CD4-positive, alpha-beta T cell treated with Interleukin-6 for 4 hours (primary cell): ENCODE results near the gene ACVR1C.
"Not testable (repeated sequence)": the region's sequence is repeated elsewhere in the genome, so short reads cannot be mapped to it uniquely, and the experiment has no call there.

Experiments used
- DNase-seq: peaks from one replicate; pipeline ENCODE4 v3.0.0-alpha.2; 2020; ENCODE audit warnings: mixed read lengths

Gene ACVR1C

GRCh38 chr2:157572725-157573124 lies 55.9 kb downstream of the ACVR1C start:
- DNase-seq = no peak

GRCh38 chr2:157566623-157567022 lies 62.0 kb downstream of the ACVR1C start:
- DNase-seq = not testable (repeated sequence)

DNA sequence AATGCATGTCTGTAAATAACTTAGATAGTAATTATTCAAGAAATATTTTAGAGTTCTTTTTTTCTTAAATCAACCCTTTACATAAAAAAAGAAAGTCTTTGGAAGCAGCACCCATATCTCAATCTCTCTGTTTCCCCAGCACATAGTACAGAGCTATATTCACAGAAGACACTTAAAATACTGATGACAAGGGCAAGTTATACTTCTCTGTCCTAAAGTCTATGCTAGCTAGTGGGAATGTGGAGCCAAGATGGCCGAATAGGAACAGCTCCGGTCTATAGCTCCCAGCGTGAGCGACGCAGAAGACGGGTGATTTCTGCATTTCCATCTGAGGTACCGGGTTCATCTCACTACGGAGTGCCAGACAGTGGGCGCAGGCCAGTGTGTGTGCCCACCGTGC lies 62.6 kb downstream of the ACVR1C start:
- DNase-seq = not testable (repeated sequence)

DNA sequence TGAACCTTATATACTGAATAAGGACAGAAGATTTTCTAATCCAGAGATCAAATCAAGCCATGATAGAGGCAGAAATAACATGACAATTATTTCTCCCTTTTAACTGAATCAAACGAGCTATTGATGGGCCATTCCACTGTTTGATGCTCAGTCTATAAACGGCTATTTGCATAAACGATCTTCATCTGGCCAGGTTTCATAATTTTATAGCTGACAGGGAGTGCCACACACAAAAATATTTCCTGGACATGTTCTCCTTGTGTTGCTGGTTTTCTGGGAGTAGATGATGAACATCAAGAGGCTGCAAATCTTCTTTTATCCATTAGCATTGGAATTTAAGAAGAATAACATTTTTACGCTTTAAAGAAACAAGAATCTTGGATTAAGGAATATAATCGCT lies 63.1 kb downstream of the ACVR1C start:
- no peak for DNase-seq

DNA sequence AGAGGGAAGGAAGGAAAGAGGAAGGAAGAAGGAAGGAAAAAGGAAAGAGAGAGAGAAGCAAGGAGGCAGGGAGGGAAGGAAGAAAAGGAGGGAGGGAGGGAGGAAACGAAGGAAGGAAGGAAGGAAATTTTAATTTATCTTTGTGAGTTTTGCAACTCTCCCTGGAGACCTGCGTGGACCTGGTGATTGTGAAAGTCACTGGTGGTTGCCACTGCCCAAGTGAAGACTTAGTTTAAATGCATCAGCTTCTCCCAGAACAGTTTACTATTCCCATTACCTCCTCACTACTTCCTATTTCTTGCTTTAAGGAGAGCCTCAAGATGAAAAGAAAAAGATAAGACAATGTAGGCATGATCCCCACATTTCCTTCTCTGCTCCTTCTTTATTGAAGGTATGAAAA lies 68.8 kb downstream of the ACVR1C start:
- DNase-seq = no peak

GRCh38 chr2:157559461-157559860 lies 69.2 kb downstream of the ACVR1C start:
- no peak for DNase-seq

- no peak for DNase-seq
These were observed 69.6 kb downstream of the ACVR1C start for GRCh38 chr2:157559061-157559460.

DNA sequence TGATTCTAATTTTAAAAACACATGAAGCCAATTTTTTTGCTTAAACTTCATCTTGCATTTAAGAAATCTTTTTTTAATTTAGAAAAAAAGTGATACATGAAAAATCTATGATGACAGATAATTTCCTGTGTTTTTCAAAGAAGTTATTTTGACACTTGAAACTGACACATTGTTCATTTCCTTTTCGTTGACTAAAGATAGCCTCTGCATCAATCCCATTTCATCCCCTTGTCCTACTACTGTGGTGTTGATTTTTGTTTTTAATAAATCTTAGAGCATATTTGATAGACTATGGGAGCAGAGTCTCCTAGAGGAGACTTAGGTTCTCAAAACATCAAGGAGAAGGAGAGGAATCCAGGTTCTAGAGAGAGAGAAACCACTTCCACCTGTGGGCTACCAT lies 70.9 kb downstream of the ACVR1C start:
- DNase-seq = no peak

GRCh38 chr2:157540102-157540501 lies 88.6 kb downstream of the ACVR1C start:
- no peak for DNase-seq

DNA sequence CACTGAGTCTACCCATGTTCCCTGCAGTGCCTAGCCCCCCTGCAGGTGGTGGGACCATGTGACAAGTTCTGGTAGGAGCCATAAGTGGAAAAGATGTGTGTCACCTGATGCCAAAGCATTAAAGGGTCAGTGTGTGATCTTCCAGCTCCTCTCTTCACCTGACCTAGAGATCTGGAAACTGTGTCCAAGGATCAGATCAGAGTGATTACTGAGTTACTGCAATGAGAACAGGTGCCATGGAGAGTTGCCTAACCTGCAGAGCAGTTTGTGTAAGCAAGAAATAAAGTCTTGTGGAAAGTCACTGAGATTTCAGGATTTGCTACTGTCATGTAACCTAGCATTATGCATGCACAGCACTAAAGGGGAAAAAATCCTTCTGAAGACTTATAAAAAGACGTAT lies 90.6 kb downstream of the ACVR1C start:
- DNase-seq = no peak

DNA sequence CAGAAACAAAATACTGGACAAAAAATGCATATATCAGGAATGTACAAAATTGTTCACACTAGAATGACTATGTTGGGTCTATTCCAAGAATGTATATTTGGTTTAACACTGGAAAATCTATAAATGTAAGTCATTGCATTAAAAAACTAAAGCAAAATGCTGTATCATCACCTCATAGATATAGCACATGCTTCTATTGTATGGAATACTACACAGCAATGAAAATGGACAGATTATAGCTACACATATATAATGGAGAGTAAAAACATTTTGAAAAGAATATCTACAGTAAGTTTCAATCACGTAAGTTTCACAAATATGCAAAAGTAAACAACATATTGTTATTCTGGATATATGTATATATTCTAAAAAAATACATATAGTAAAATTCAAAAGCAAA lies 91.8 kb downstream of the ACVR1C start:
- DNase-seq = no peak

- no peak for DNase-seq
These were observed 99.5 kb downstream of the ACVR1C start for GRCh38 chr2:157528963-157529751.

- DNase-seq = no peak
These were observed 102.6 kb downstream of the ACVR1C start for GRCh38 chr2:157526070-157526469.

DNA sequence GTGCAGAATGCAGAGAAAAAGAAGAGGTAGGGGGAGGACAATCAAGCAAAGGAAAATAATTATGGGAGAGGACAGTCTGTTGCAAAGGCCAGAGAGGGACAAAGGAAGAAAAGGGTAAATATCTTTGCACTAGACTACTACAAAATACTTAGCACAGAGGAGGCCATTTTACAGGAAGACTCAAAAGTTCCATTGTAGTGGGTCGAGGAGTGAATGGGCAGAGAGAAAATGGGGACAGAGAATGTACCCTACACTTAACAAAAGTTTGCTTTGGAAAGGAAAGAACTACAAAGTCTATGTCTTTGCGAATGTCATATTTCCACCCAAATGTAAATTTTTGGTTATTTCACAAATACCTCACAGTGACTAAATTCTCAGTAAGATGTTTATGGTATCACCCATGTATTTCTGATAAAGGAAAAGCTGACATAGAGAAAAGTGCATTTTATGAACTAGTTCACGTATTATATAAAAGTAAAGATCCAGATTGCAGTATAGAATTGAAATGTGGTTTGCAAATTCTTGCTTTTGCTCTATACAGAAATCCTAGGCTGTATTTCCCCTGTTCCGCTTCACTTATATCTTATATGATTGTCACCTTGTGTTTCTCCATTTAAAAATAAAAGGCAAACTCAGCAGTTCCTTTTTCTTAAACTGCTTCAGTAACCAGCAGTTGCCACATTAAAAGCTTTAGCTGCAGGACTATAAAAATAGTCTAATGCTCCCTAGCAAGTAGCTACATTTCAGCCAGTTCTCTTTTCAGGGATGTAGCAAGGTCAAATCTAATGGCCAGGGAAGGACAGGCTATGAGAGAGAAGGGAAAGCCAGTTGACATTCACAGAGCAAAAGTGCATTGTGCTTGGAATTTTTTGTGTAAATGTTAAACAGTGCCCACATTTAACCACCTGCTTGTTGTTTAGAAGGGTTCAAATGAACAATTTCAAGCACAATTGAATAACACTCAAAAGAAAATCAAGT lies 105.1 kb downstream of the ACVR1C start:
- no peak for DNase-seq

DNA sequence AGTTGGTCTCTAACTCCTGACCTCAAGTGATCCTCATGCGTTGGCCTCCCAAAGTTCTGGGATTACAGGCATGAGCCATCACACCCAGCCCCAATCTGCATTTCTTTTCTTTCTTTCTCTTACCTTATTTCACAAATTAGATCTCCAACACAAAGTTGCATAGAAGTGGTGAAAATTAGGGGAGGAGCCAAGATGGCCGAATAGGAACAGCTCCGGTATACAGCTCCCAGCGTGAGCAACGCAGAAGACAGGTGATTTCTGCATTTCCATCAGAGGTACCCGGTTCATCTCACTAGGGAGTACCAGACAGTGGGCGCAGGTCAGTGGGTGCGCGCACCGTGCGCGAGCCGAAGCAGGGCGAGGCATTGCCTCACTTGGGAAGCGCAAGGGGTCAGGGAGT lies 113.7 kb downstream of the ACVR1C start:
- not testable (repeated sequence) for DNase-seq

DNA sequence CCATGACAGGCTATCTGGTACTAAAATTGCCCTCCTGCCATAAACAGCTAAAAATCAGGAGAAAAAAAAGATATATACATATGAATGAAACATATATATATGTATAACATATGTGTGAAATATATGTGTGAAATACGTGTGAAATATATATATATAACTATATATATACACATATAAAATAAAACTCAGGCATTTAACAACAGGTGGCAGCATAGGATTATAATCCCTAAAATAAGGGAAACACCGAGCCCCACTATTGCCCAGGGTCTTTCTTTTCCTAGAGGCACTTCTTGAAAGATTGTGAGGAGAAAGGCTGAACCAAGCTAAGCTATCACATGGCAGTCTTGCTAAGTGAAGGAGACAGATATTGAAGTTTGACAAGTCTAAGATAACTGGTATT lies 118.9 kb downstream of the ACVR1C start:
- DNase-seq = no peak

DNA sequence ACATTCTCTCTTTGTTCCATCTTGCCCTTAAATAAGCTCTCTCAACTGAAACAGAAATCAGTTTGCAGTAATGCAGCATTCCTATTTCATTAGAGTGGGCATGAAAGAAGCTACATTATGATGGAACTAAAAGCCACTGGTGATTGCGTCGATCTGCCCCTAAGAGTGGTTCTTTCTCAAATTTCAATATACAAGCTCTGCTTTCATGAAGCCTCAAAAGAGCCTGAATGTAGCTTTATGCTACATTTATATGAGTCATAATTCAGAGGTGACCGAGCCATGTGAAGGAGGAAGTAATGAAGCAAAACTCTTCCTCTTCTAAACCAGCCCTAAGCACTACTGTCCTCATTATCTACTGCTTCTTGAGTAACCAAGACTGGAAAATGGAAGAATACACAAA lies 120.0 kb downstream of the ACVR1C start:
- no peak for DNase-seq

- DNase-seq = no peak
These were observed 122.1 kb downstream of the ACVR1C start for GRCh38 chr2:157506586-157506985.

GRCh38 chr2:157504623-157505022 lies 124.0 kb downstream of the ACVR1C start:
- DNase-seq = no peak

GRCh38 chr2:157501026-157501425 lies 127.6 kb downstream of the ACVR1C start:
- peak; percentile 9 for DNase-seq

DNA sequence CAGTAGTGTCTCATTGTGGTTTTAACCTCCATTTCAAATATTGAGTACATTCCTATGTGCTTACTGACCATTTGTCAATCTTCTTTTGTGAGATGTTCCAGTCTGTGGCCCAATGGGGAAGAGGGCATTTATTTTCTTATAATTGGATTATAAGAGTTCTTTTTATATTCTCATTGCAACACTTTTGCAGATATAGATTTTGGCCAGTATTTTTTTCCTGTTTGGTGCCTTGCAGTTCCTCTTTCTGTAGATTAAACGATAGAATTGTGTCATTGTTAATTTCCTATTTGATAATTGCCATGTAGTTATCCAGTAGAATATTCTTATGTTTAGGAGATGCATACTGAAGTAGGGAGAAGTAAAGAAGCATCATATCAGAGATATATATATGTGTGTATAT lies 128.3 kb downstream of the ACVR1C start:
- DNase-seq = no peak

DNA sequence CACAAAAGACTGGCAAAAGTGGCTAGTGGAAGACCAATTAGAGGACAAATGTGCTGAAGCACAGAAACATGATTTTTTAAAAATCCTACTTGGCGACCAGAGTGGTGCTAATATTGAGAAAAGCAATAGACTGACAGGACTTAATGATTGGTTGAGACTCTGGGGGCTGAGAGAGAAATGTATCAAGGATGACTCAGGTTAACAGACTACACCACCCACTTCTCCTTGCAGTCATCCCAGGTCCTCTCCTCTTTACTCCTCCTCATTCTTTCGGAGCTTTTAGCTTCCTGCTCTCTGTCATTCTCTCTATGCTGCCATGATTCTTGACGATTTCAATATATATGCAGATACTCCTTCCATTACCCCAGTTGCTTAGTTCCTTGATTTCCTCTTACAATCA lies 130.2 kb downstream of the ACVR1C start:
- no peak for DNase-seq

- DNase-seq = peak; percentile 29
These were observed 130.9 kb downstream of the ACVR1C start for GRCh38 chr2:157497638-157498314.
